Trophoblast cell (in vitro differentiated cells and primary cell): ENCODE data around the gene EFNA4.

Source experiments
- DNase-seq, 2 donors: peaks; one replicate each; pipeline ENCODE4 v3.0.0-alpha.2; 2016
- H2AFZ ChIP-seq: 2 replicates; pipeline ENCODE4 v1.6.1; 2013; ENCODE audit warnings: low read length, moderate library complexity, mild to moderate bottlenecking; ENCODE audit not compliant: insufficient read depth, poor library complexity
- H2AK5ac ChIP-seq: 2 replicates; pipeline ENCODE4 v1.6.1; 2013; ENCODE audit warnings: mild to moderate bottlenecking, low read length
- H2BK120ac ChIP-seq: 2 replicates; pipeline ENCODE4 v1.6.1; 2013; ENCODE audit warnings: low read length, mild to moderate bottlenecking, moderate library complexity; ENCODE audit not compliant: insufficient read depth, poor library complexity
- H2BK12ac ChIP-seq: 2 replicates; pipeline ENCODE4 v1.6.1; 2013; ENCODE audit warnings: mild to moderate bottlenecking, low read length, moderate library complexity
- H2BK5ac ChIP-seq: 2 replicates; pipeline ENCODE4 v1.6.1; 2013; ENCODE audit warnings: low read length, low read depth, moderate library complexity, mild to moderate bottlenecking; ENCODE audit not compliant: poor library complexity
- H3K14ac ChIP-seq: 2 replicates; pipeline ENCODE4 v1.6.1; 2013; ENCODE audit warnings: mild to moderate bottlenecking, low read length
- H3K18ac ChIP-seq: 2 replicates; pipeline ENCODE4 v1.6.1; 2013; ENCODE audit warnings: mild to moderate bottlenecking, low read length
- H3K23ac ChIP-seq: 2 replicates; pipeline ENCODE4 v1.6.1; 2013; ENCODE audit warnings: low read length
- H3K27ac ChIP-seq: 2 replicates; pipeline ENCODE4 v1.5.1; 2013; ENCODE audit warnings: low read depth, mild to moderate bottlenecking, inconsistent platforms, low read length, moderate library complexity
- H3K27me3 ChIP-seq: 2 replicates; pipeline ENCODE4 v1.6.1; 2013; ENCODE audit warnings: inconsistent platforms, mild to moderate bottlenecking, low read length, moderate library complexity; ENCODE audit not compliant: insufficient read depth
- H3K36me3 ChIP-seq, 2 experiments: 1 replicate in 1 of 2; 2 replicates in 1 of 2; pipeline ENCODE4 v1.6.1; 2013; ENCODE audit warnings: low read length in 2 of 2, mild to moderate bottlenecking in 2 of 2, moderate library complexity in 1 of 2; ENCODE audit not compliant: insufficient read depth in 2 of 2, control insufficient read depth in 1 of 2
- H3K4ac ChIP-seq: 2 replicates; pipeline ENCODE4 v1.6.1; 2013; ENCODE audit warnings: low read depth, mild to moderate bottlenecking, low read length, moderate library complexity
- H3K4me1 ChIP-seq, 2 experiments: 1 replicate in 1 of 2; 2 replicates in 1 of 2; pipeline ENCODE4 v1.6.1; 2013; ENCODE audit warnings: low read length in 2 of 2, mild to moderate bottlenecking in 2 of 2, moderate library complexity in 1 of 2; ENCODE audit not compliant: insufficient read depth in 2 of 2, control insufficient read depth in 1 of 2
- H3K4me2 ChIP-seq: 2 replicates; pipeline ENCODE4 v1.6.1; 2013; ENCODE audit warnings: inconsistent platforms, mild to moderate bottlenecking, low read length, moderate library complexity
- H3K4me3 ChIP-seq: 2 replicates; pipeline ENCODE4 v1.5.1; 2013; ENCODE audit warnings: mild to moderate bottlenecking, low read depth, low read length, inconsistent platforms
- H3K79me1 ChIP-seq: one replicate; pipeline ENCODE4 v1.6.1; 2013; ENCODE audit warnings: low read length
- H3K79me2 ChIP-seq: 2 replicates; pipeline ENCODE4 v1.6.1; 2013; ENCODE audit warnings: low read length, mild to moderate bottlenecking; ENCODE audit not compliant: control insufficient read depth, insufficient read depth, poor library complexity
- H3K9ac ChIP-seq: 2 replicates; pipeline ENCODE4 v1.6.1; 2013; ENCODE audit warnings: mild to moderate bottlenecking, low read length
- H3K9me3 ChIP-seq: 2 replicates; pipeline ENCODE4 v1.6.1; 2013; ENCODE audit warnings: low read depth, mild to moderate bottlenecking, control low read depth, inconsistent platforms, low read length; ENCODE audit not compliant: insufficient read depth
- H4K12ac ChIP-seq: 2 replicates; pipeline ENCODE4 v1.6.1; 2013; ENCODE audit warnings: low read depth, mild to moderate bottlenecking, low read length, moderate library complexity
- H4K8ac ChIP-seq: 2 replicates; pipeline ENCODE4 v1.6.1; 2013; ENCODE audit warnings: low read depth, mild to moderate bottlenecking, low read length, moderate library complexity
- H4K91ac ChIP-seq: one replicate; pipeline ENCODE4 v1.6.1; 2013; ENCODE audit warnings: low read depth, mild to moderate bottlenecking, low read length, moderate library complexity
- WGBS: extraction: QIAGEN DNeasy Blood & Tissue Kit; methylation state at CpG from one replicate; pipeline ENCODE4 v1.1.7; 2013; ENCODE audit warnings: missing lambda C conversion rate; ENCODE audit not compliant: insufficient read length, insufficient coverage; ENCODE audit errors: extremely low coverage; 5-methylcytosine and 5-hydroxymethylcytosine counted together

The EFNA4 gene

GRCh38 chr1:155082301-155083051, 18.9 kb downstream of the EFNA4 start:
- H3K36me3 ChIP-seq = no peaks in the 10 kb centered on the region
- no peak overlapping the region for H4K8ac ChIP-seq
- H3K27me3 ChIP-seq = peaks cover 51% of the 10 kb centered on the region
- peaks cover 5% of the 10 kb centered on the region for H3K79me1 ChIP-seq
- H2BK12ac ChIP-seq = no peak overlapping the region
- H3K9ac ChIP-seq = no peak overlapping the region
- H2AK5ac ChIP-seq = no peak overlapping the region
- H3K23ac ChIP-seq = no peak overlapping the region
- no peak overlapping the region for H4K12ac ChIP-seq
- peaks cover 8% of the 10 kb centered on the region for H3K9me3 ChIP-seq
- no peak overlapping the region for H2BK5ac ChIP-seq
- H3K27ac ChIP-seq = no peak overlapping the region
- H3K79me2 ChIP-seq = no peaks in the 10 kb centered on the region
- no peak for DNase-seq
- H2AFZ ChIP-seq = no peak overlapping the region
- H3K14ac ChIP-seq = no peak overlapping the region
- H2BK120ac ChIP-seq = no peak overlapping the region
- no peak overlapping the region for H3K4ac ChIP-seq
- no CpG with 5 or more reads among the region's 36 CpGs for WGBS
- H3K4me2 ChIP-seq = peak overlapping the region; percentile 33
- H4K91ac ChIP-seq = no peak overlapping the region
- H3K18ac ChIP-seq = no peak overlapping the region
- no peak overlapping the region for H3K4me3 ChIP-seq
- peaks cover 29 to 41% of the 10 kb centered on the region in 2 experiments for H3K4me1 ChIP-seq

GRCh38 chr1:155083052-155083541, 19.6 kb downstream of the EFNA4 start:
- Histone ChIP-seq H3K9ac (no peak overlapping the region), H2BK5ac (no peak overlapping the region), H2BK120ac (no peak overlapping the region), H3K79me2 (no peaks in the 10 kb centered on the region), H3K23ac (no peak overlapping the region), H2BK12ac (no peak overlapping the region), H2AFZ (no peak overlapping the region), H3K4me2 (no peak overlapping the region), H2AK5ac (no peak overlapping the region), H3K79me1 (peaks cover 5% of the 10 kb centered on the region), H4K91ac (no peak overlapping the region), H3K18ac (no peak overlapping the region), H3K4me3 (no peak overlapping the region), H3K14ac (no peak overlapping the region), H3K27me3 (peaks cover 51% of the 10 kb centered on the region), H4K12ac (no peak overlapping the region), H3K36me3 (no peaks in the 10 kb centered on the region), H3K4me1 (peaks cover 29 to 41% of the 10 kb centered on the region in 2 experiments), H3K9me3 (peaks cover 8% of the 10 kb centered on the region), H3K27ac (no peak overlapping the region), H4K8ac (no peak overlapping the region), H3K4ac (no peak overlapping the region)
- no CpG with 5 or more reads among the region's 6 CpGs for WGBS
- no peak for DNase-seq

GRCh38 chr1:155083865-155084721, 20.6 kb downstream of the EFNA4 start:
- Histone ChIP-seq H3K27me3 (peaks cover 48% of the 10 kb centered on the region), H3K4ac (no peak overlapping the region), H3K23ac (no peak overlapping the region), H3K4me1 (peaks cover 26 to 33% of the 10 kb centered on the region in 2 experiments), H3K27ac (no peak overlapping the region), H3K9ac (no peak overlapping the region), H3K9me3 (peaks cover 8% of the 10 kb centered on the region), H3K36me3 (no peaks in the 10 kb centered on the region), H3K79me1 (peaks cover 5% of the 10 kb centered on the region), H3K4me3 (peak overlapping the region; percentile 25), H2BK5ac (no peak overlapping the region), H3K4me2 (peak overlapping the region; percentile 58), H2AFZ (no peak overlapping the region), H4K8ac (no peak overlapping the region), H2AK5ac (no peak overlapping the region), H4K91ac (no peak overlapping the region), H3K14ac (no peak overlapping the region), H2BK12ac (no peak overlapping the region), H3K79me2 (no peaks in the 10 kb centered on the region), H4K12ac (no peak overlapping the region), H3K18ac (no peak overlapping the region), H2BK120ac (no peak overlapping the region)
- no CpG with 5 or more reads among the region's 21 CpGs for WGBS
- no peak for DNase-seq

- peaks cover 5% of the 10 kb centered on the region for H3K79me1 ChIP-seq
- no peak overlapping the region for H3K4ac ChIP-seq
- peak overlapping the region; percentile 11 for H4K91ac ChIP-seq
- no peak overlapping the region for H3K18ac ChIP-seq
- peak; percentile 92 to 94 for DNase-seq
- H3K4me2 ChIP-seq = peak overlapping the region; percentile 93
- H2BK120ac ChIP-seq = no peak overlapping the region
- no peaks in the 10 kb centered on the region for H3K79me2 ChIP-seq
- no peak overlapping the region for H2AK5ac ChIP-seq
- no peak overlapping the region for H4K12ac ChIP-seq
- peaks cover 39% of the 10 kb centered on the region for H3K27me3 ChIP-seq
- peak overlapping the region; percentile 25 for H4K8ac ChIP-seq
- peak overlapping the region; percentile 88 for H2AFZ ChIP-seq
- no CpG with 5 or more reads among the region's 67 CpGs for WGBS
- no peaks in the 10 kb centered on the region for H3K36me3 ChIP-seq
- no peak overlapping the region for H3K23ac ChIP-seq
- H3K9me3 ChIP-seq = peaks cover 7% of the 10 kb centered on the region
- H3K4me3 ChIP-seq = peak overlapping the region; percentile 91
- H3K4me1 ChIP-seq = peaks cover 22 to 26% of the 10 kb centered on the region in 2 experiments
- H3K27ac ChIP-seq = peak overlapping the region; percentile 44
- H3K9ac ChIP-seq = peak overlapping the region; percentile 55
- no peak overlapping the region for H3K14ac ChIP-seq
- no peak overlapping the region for H2BK12ac ChIP-seq
- peak overlapping the region; percentile 36 for H2BK5ac ChIP-seq
These were observed 21.4 kb downstream of the EFNA4 start for GRCh38 chr1:155084722-155085503.
